K562 (cell line): Measurements from ENCODE around the gene CSMD2. TPM values are rescaled to one million over a fixed set of nuclear protein-coding genes. Genes with fewer than 3 reads are reported as not detected.

Experiments used
- ATAC-seq: fragments of 200-7000 bp; cut with Tn5 transposase; 3 replicates; pipeline ENCODE4 v1.9.1; 2020; ENCODE audit warnings: moderate library complexity
- BruUV-seq: library from RNA; stranded (reverse); fragments of 400-500 nt; replicated peaks from 2 replicates; lab custom pipeline; 2021; lab: Mats Ljungman, UMichigan
- CTCF ChIA-PET: fragments of 300-600 bp; formaldehyde crosslinking; extraction: SDS; loops from one replicate; lab custom pipeline; 2021; ENCODE audit warnings: low intra/inter-chr PET ratio; lab: Yijun Ruan, JAX
- POLR2A ChIA-PET: fragments of 300-600, 350-650 bp; sonication (Branson Sonifier 250); formaldehyde crosslinking; extraction: SDS; loops from one replicate; lab custom pipeline; 2021; ENCODE audit warnings: antibody characterized with exemption, inconsistent platforms; lab: Yijun Ruan, JAX
- DNase-seq, 4 experiments: peaks; one replicate each; pipeline versions ENCODE4 v3.0.0 to v3.0.0-alpha.2; 2011 to 2018; ENCODE audit warnings: low spot score in 3 of 4, mixed read lengths in 3 of 4; ENCODE audit errors: extremely low read depth in 1 of 4
- FAIRE-seq: peaks from 2 replicates; lab custom pipeline; 2011; peaks lifted over from hg19 to GRCh38; lab: Jason Lieb, UNC
- H2AFZ ChIP-seq: 2 replicates; pipeline ENCODE4 v1.6.0; 2011; ENCODE audit warnings: low read depth, low read length, control low read depth, inconsistent platforms
- H3K27ac ChIP-seq: fragments of 200-600 bp; 3 replicates; pipeline ENCODE4 v1.8.0; 2011; ENCODE audit warnings: low read depth, mild to moderate bottlenecking, control low read depth, inconsistent platforms, low read length, moderate library complexity, mixed read lengths; ENCODE audit errors: extremely low read depth
- H3K27me3 ChIP-seq, 2 experiments: fragments of 300-600 bp in 1 of 2; 2 replicates in 1 of 2; 3 replicates in 1 of 2; pipeline versions ENCODE4 v1.6.0 to v1.8.0; 2011; ENCODE audit warnings: inconsistent platforms in 2 of 2, low read length in 2 of 2, mild to moderate bottlenecking in 1 of 2, mixed read lengths in 1 of 2, moderate library complexity in 1 of 2; ENCODE audit not compliant: control insufficient read depth in 2 of 2, insufficient read depth in 2 of 2
- H3K36me3 ChIP-seq: fragments of 300-600 bp; 3 replicates; pipeline ENCODE4 v1.8.0; 2011; ENCODE audit warnings: mild to moderate bottlenecking, low read length, inconsistent platforms; ENCODE audit not compliant: control insufficient read depth, insufficient read depth
- H3K4me1 ChIP-seq, 2 experiments: fragments of 200-600 bp in 1 of 2; replicated peaks in 1 of 2; 2 replicates in 1 of 2; 3 replicates in 1 of 2; pipeline versions ENCODE4 v1.5.1 to v1.8.0; 2011; ENCODE audit warnings: inconsistent platforms in 2 of 2, low read length in 2 of 2, mild to moderate bottlenecking in 1 of 2, mixed read lengths in 1 of 2, moderate library complexity in 1 of 2; ENCODE audit not compliant: control insufficient read depth in 2 of 2, insufficient read depth in 2 of 2
- H3K4me2 ChIP-seq: 2 replicates; pipeline ENCODE4 v1.6.1; 2011; ENCODE audit warnings: low read length, control low read depth, inconsistent platforms, mixed read lengths; ENCODE audit not compliant: insufficient read depth
- H3K4me3 ChIP-seq: fragments of 200-600 bp; sonication (generic), shearing (Covaris generic); 2 replicates; pipeline ENCODE4 v1.5.1; 2016; ENCODE audit warnings: control low read depth, inconsistent platforms
- H3K79me2 ChIP-seq: fragments of 200-600 bp; 3 replicates; pipeline ENCODE4 v1.8.0; 2011; ENCODE audit warnings: low read length, inconsistent platforms; ENCODE audit not compliant: control insufficient read depth, insufficient read depth
- H3K9ac ChIP-seq, 2 experiments: 2 replicates each; pipeline versions ENCODE4 v1.6.0 to v1.6.1; 2011; ENCODE audit warnings: low read depth in 2 of 2, low read length in 2 of 2, control low read depth in 1 of 2, inconsistent platforms in 1 of 2, mild to moderate bottlenecking in 1 of 2, mixed read lengths in 1 of 2; ENCODE audit not compliant: insufficient read depth in 1 of 2
- H3K9me1 ChIP-seq: one replicate; pipeline ENCODE4 v1.6.0; 2011; ENCODE audit warnings: inconsistent platforms, mild to moderate bottlenecking, low read length, moderate library complexity; ENCODE audit not compliant: control insufficient read depth, insufficient read depth
- H3K9me3 ChIP-seq: replicated peaks from 2 replicates; pipeline ENCODE4 v1.5.1; 2011; ENCODE audit warnings: low read depth, low read length, inconsistent platforms; ENCODE audit not compliant: control insufficient read depth, insufficient read depth
- H4K20me1 ChIP-seq: replicated peaks from 2 replicates; pipeline ENCODE4 v1.6.1; 2011; ENCODE audit warnings: low read length, inconsistent platforms, mixed read lengths; ENCODE audit not compliant: control insufficient read depth, insufficient read depth
- BHLHE40 ChIP-seq: IDR thresholded peaks from 2 replicates; pipeline ENCODE4 v1.6.1; 2011; ENCODE audit warnings: low read length, improper control_type of control experiment
- CHD2 ChIP-seq: IDR thresholded peaks from 2 replicates; pipeline ENCODE4 v1.6.1; 2011; ENCODE audit warnings: low read depth, low read length
- CHD4 ChIP-seq: fragments of 200-600 bp; sonication (generic); IDR thresholded peaks from 3 replicates; pipeline ENCODE4 v1.6.1; 2012; ENCODE audit warnings: low read depth, mild to moderate bottlenecking, mixed read lengths, low read length, inconsistent platforms; ENCODE audit not compliant: insufficient read depth, insufficient replicate concordance, poor library complexity, severe bottlenecking
- EHMT2 ChIP-seq: fragments of 450-650 bp; IDR thresholded peaks from 2 replicates; pipeline ENCODE4 v1.6.1; 2018; ENCODE audit warnings: antibody characterized with exemption
- HDAC1 ChIP-seq, 2 experiments: fragments of 450-650 bp; IDR thresholded peaks; 2 replicates each; pipeline ENCODE4 v1.6.1; 2016 to 2017; ENCODE audit warnings: inconsistent platforms in 1 of 2, mild to moderate bottlenecking in 1 of 2, moderate library complexity in 1 of 2
- HSF4 ChIP-seq: fragments of 250-450 bp; sonication (Bioruptor Pico); IDR thresholded peaks from 2 replicates; pipeline ENCODE4 v2.1.2; 2022; ENCODE audit warnings: mild to moderate bottlenecking, moderate library complexity, borderline replicate concordance
- KHSRP ChIP-seq: fragments of 450-650 bp; IDR thresholded peaks from 2 replicates; pipeline ENCODE4 v1.6.1; 2017
- PML ChIP-seq: IDR thresholded peaks from 2 replicates; pipeline ENCODE4 v1.6.1; 2012; ENCODE audit warnings: low read length, inconsistent platforms
- RFX5 ChIP-seq: IDR thresholded peaks from 2 replicates; pipeline ENCODE4 v1.6.1; 2011; ENCODE audit warnings: low read depth, mild to moderate bottlenecking, improper control_type of control experiment, low read length
- RUNX1 ChIP-seq: sonication (generic); IDR thresholded peaks from 2 replicates; pipeline ENCODE4 v1.6.1; 2016; ENCODE audit warnings: antibody characterized with exemption, low read depth
- SPI1 ChIP-seq: IDR thresholded peaks from 2 replicates; pipeline ENCODE4 v1.6.1; 2011; ENCODE audit warnings: low read depth, low read length, control low read depth, borderline replicate concordance
- TAF9B ChIP-seq: fragments of 450-650 bp; IDR thresholded peaks from 2 replicates; pipeline ENCODE4 v1.6.1; 2018; ENCODE audit warnings: mild to moderate bottlenecking; ENCODE audit not compliant: partially characterized antibody
- TCF7 ChIP-seq: sonication (generic); IDR thresholded peaks from 2 replicates; pipeline ENCODE4 v1.6.1; 2016; ENCODE audit warnings: antibody characterized with exemption, borderline replicate concordance
- TOE1 ChIP-seq, 2 experiments: fragments of 450-650 bp in 1 of 2; sonication (generic) in 1 of 2; formaldehyde crosslinking in 1 of 2; IDR thresholded peaks; 2 replicates each; pipeline versions ENCODE4 v1.7.1 to v1.8.0; 2016 to 2022; ENCODE audit warnings: borderline replicate concordance in 2 of 2, mild to moderate bottlenecking in 2 of 2, antibody characterized with exemption in 1 of 2, inconsistent platforms in 1 of 2, low read depth in 1 of 2, missing genetic modification reagents in 1 of 2, moderate library complexity in 1 of 2
- TSC22D4 ChIP-seq: fragments of 450-650 bp; IDR thresholded peaks from 2 replicates; pipeline ENCODE4 v1.6.1; 2016; ENCODE audit warnings: missing genetic modification characterization, missing biosample characterization, control low read depth
- ZC3H8 ChIP-seq: fragments of 450-650 bp; IDR thresholded peaks from 2 replicates; pipeline ENCODE4 v1.6.1; 2017
- WGBS: fragments of 100-300 bp; shearing (Covaris generic); methylation state at CpG from one replicate; pipeline ENCODE4 v1.1.6; 2016; ENCODE audit warnings: low coverage, mixed read lengths; ENCODE audit not compliant: insufficient coverage; ENCODE audit errors: missing lambda C conversion rate; 5-methylcytosine and 5-hydroxymethylcytosine counted together
- in situ Hi-C: fragments of 300-500 bp; cut with MboI; formaldehyde crosslinking; loops from 4 replicates; pipeline ENCODE4 v1.15.0; 2018; ENCODE audit warnings: inconsistent platforms, mixed read lengths
- intact Hi-C: fragments of 100-400 bp; cut with micrococcal nuclease; formaldehyde crosslinking; loops from 2 replicates; pipeline ENCODE4 v1.14.2; 2022
- polyA plus RNA-seq, 8 experiments: library from polyadenylated mRNA; depleted of rRNA in 4 of 8; stranded (reverse) in 5 of 8; unstranded in 3 of 8; fragments of >200 nt; fragmentation: Nextera tagmentation in 2 of 8; fragmentation: Illumina TruSeq in 1 of 8; extraction: Ambion mirVana in 2 of 8; extraction: Trizol in 1 of 8; gene quantifications; 2 replicates each; pipeline versions ENCODE4 v1.2.1 to v1.2.3, GENCODE V29; 2011 to 2014; ENCODE audit warnings: inconsistent platforms in 1 of 8, missing spikeins in 1 of 8
- total RNA-seq, 7 experiments: library from RNA; depleted of rRNA in 6 of 7; stranded (reverse); fragments of >200 nt in 6 of 7; fragmentation: Illumina TruSeq in 2 of 7; extraction: Trizol in 2 of 7; gene quantifications; 2 replicates each; pipeline versions ENCODE4 v1.2.1 to v1.2.3, GENCODE V29; 2011 to 2021; ENCODE audit warnings: low replicate concordance in 1 of 7
- TF ChIP-seq, protein P1 (sequence below): fragments of 450-650 bp; IDR thresholded peaks from 2 replicates; pipeline ENCODE4 v1.6.1; 2016; ENCODE audit warnings: low read depth, mild to moderate bottlenecking, moderate library complexity
- TF ChIP-seq, protein P2 (sequence below): fragments of 150-350 bp; IDR thresholded peaks from 2 replicates; pipeline ENCODE4 v1.6.1; 2014; ENCODE audit warnings: low read depth, mild to moderate bottlenecking, low read length, borderline replicate concordance
- TF ChIP-seq, protein P3 (sequence below): fragments of 250-450 bp; sonication (Bioruptor Pico); IDR thresholded peaks from 2 replicates; pipeline ENCODE4 v1.8.0; 2021; ENCODE audit warnings: borderline replicate concordance, mild to moderate bottlenecking, moderate library complexity; ENCODE audit not compliant: poor library complexity, severe bottlenecking

CSMD2 gene
- total and polyA plus RNA-seq, 9 of the 15 experiments (the other 6 are each of a cell fraction or from before 2014, with no cell fraction given): not detected

DNA sequence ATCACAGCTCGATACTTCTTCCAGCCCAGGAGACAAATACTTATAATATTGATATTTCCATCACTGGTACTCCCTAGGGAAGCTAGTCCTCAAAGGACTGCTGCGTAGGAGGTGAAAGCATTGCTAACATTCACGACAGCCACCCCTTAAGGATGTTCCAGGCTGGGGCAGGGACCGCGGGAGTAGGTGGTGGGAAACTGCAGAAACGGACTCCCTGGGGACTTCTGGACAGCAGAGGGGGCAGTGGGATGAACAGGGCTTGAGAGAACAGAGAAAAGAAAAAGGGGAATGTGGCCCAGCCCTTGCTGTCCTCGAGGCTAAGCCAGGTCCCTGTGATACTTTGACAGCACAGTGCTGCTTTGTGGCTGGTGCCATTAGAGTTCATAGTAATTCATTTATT is 193.1 kb downstream of the CSMD2 start:
- Histone ChIP-seq H3K4me2 (no peak overlapping the region), H3K27ac (no peak overlapping the region), H3K4me3 (no peak overlapping the region), H3K36me3 (no peaks in the 10 kb centered on the region), H3K27me3 (peaks cover 0 to 10% of the 10 kb centered on the region in 2 experiments; a peak in 1 of 5 replicates), H3K4me1 (no peaks in the 10 kb centered on the region), H3K9me3 (no peaks in the 10 kb centered on the region), H4K20me1 (0 out of 2 replicates have a peak, but pooled peaks cover 3% of the 10 kb centered on the region), H2AFZ (no peak overlapping the region), H3K9ac (no peak overlapping the region), H3K9me1 (no peaks in the 10 kb centered on the region), H3K79me2 (no peaks in the 10 kb centered on the region)
- intact Hi-C loops: no loop called here
- no peak for DNase-seq
- in situ Hi-C loops: no loop called here
- CTCF ChIA-PET: no interaction called here
- no peak for TF ChIP-seq CHD4
- TF ChIP-seq, protein P1, sequence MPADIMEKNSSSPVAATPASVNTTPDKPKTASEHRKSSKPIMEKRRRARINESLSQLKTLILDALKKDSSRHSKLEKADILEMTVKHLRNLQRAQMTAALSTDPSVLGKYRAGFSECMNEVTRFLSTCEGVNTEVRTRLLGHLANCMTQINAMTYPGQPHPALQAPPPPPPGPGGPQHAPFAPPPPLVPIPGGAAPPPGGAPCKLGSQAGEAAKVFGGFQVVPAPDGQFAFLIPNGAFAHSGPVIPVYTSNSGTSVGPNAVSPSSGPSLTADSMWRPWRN: no peak
- TF ChIP-seq RUNX1: no peak
- no peak for TF ChIP-seq RFX5
- no peak for TF ChIP-seq KHSRP
- TF ChIP-seq EHMT2: no peak
- TF ChIP-seq, protein P2, sequence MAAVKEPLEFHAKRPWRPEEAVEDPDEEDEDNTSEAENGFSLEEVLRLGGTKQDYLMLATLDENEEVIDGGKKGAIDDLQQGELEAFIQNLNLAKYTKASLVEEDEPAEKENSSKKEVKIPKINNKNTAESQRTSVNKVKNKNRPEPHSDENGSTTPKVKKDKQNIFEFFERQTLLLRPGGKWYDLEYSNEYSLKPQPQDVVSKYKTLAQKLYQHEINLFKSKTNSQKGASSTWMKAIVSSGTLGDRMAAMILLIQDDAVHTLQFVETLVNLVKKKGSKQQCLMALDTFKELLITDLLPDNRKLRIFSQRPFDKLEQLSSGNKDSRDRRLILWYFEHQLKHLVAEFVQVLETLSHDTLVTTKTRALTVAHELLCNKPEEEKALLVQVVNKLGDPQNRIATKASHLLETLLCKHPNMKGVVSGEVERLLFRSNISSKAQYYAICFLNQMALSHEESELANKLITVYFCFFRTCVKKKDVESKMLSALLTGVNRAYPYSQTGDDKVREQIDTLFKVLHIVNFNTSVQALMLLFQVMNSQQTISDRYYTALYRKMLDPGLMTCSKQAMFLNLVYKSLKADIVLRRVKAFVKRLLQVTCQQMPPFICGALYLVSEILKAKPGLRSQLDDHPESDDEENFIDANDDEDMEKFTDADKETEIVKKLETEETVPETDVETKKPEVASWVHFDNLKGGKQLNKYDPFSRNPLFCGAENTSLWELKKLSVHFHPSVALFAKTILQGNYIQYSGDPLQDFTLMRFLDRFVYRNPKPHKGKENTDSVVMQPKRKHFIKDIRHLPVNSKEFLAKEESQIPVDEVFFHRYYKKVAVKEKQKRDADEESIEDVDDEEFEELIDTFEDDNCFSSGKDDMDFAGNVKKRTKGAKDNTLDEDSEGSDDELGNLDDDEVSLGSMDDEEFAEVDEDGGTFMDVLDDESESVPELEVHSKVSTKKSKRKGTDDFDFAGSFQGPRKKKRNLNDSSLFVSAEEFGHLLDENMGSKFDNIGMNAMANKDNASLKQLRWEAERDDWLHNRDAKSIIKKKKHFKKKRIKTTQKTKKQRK: no peak
- TF ChIP-seq HSF4: no peak
- TF ChIP-seq CHD2: no peak
- TF ChIP-seq TAF9B: no peak
- TF ChIP-seq SPI1: no peak
- no peak for TF ChIP-seq TSC22D4
- TF ChIP-seq, protein P3, sequence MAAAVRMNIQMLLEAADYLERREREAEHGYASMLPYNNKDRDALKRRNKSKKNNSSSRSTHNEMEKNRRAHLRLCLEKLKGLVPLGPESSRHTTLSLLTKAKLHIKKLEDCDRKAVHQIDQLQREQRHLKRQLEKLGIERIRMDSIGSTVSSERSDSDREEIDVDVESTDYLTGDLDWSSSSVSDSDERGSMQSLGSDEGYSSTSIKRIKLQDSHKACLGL: no peak
- no peak for TF ChIP-seq ZC3H8
- no peak for TF ChIP-seq BHLHE40
- no peak for TF ChIP-seq PML
- TF ChIP-seq HDAC1 (IDR thresholded peaks at IDR 0.05): no peak
- TF ChIP-seq TOE1 (IDR thresholded peaks at IDR 0.05; ENCODE audit: borderline replicate concordance): no peak
- no peak for TF ChIP-seq TOE1 (CRISPR knock-in tag; IDR thresholded peaks at IDR 0.05; ENCODE audit: borderline replicate concordance, low read depth)
- no peak for TF ChIP-seq TCF7
- POLR2A ChIA-PET: no interaction called here
- under 1% methylated on average over 7 of the region's 7 CpGs for WGBS
- no TSS peak for BruUV-seq
- no peak for ATAC-seq
- FAIRE-seq: no peak
